ENCODE results near the gene MASP1. TPM values are rescaled to one million over a fixed set of nuclear protein-coding genes. Genes with fewer than 3 reads are reported as not detected.

The MASP1 gene
- polyA plus RNA-seq, 1 donor (not counting 4 experiments of a cell fraction or from before 2014, with no cell fraction given), result not detected

DNA sequence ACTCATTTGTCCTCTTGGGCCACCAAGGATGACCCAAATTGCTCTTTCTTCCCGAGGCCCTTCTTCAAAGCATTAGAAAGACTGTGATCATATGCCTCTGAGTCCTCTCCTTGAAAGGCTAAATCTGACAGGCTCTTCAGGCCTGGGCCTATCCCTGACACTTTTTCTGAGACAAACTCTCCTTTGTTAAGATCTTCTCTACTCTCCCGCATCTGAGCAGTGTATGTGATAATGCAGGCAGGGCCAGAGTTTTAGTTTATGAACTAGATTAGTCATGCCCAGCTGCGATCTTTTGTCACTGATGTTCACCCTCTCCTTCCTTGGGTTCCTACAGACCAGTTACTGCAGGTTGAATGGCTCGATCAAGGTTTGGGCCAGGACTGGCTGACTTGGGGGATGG lies 39.2 kb downstream of the MASP1 start:
- Histone ChIP-seq H3K27me3 (ENCODE audit: control insufficient read depth, extremely low read depth, insufficient read depth, low read length) (peaks cover 6% of the 10 kb centered on the region), H3K9ac (ENCODE audit: control insufficient read depth, extremely low read depth, insufficient read depth, low read length) (no peak overlapping the region), H3K9me1 (ENCODE audit: control insufficient read depth, extremely low read depth, insufficient read depth, low read length) (no peaks in the 10 kb centered on the region), H3K27ac (ENCODE audit: control insufficient read depth, insufficient read depth, low read length) (no peak overlapping the region), H2AFZ (ENCODE audit: control insufficient read depth, low read length) (no peak overlapping the region), H3K36me3 (ENCODE audit: control insufficient read depth in 2 of 2, extremely low read depth in 1 of 2, insufficient read depth in 2 of 2, low read length in 2 of 2) (no peaks in the 10 kb centered on the region), H3K9me3 (ENCODE audit: control insufficient read depth, low read depth, low read length) (no peaks in the 10 kb centered on the region), H4K20me1 (ENCODE audit: control insufficient read depth, extremely low read depth, insufficient read depth, low read length) (no peaks in the 10 kb centered on the region), H3K79me2 (ENCODE audit: control insufficient read depth, insufficient read depth, low read length) (no peaks in the 10 kb centered on the region), H3K4me1 (ENCODE audit: control insufficient read depth, extremely low read depth, insufficient read depth, low read length) (no peaks in the 10 kb centered on the region), H3K4me3 (ENCODE audit: control insufficient read depth in 2 of 3, extremely low read depth in 1 of 3, insufficient read depth in 2 of 3, low read depth in 1 of 3, low read length in 3 of 3) (no peak overlapping the region), H3K4me2 (ENCODE audit: control insufficient read depth, extremely low read depth, insufficient read depth, low read depth, low read length) (no peak overlapping the region)
- FAIRE-seq (no peak), DNase-seq (ENCODE audit: low read depth, low spot score) (no peak)
- TF ChIP-seq CTCF (optimal IDR thresholded peaks at IDR 0.05 in 1 of 3, IDR thresholded peaks at IDR 0.05 in 1 of 3, conservative IDR thresholded peaks at IDR 0.05 in 1 of 3; ENCODE audit: extremely low read depth in 1 of 3, insufficient read depth in 2 of 3, low read length in 3 of 3) (no peak), EZH2 (IDR thresholded peaks at IDR 0.05; ENCODE audit: low read length) (no peak)
- dilution Hi-C loops (cut with MboI; ENCODE audit: extremely low pct_ligation_motif_present, low sequenced_read_pairs), result no loop called here

GRCh38 chr3:187251599-187251998 lies 39.9 kb downstream of the MASP1 start:
- no peak for TF ChIP-seq CTCF (optimal IDR thresholded peaks at IDR 0.05 in 1 of 3, IDR thresholded peaks at IDR 0.05 in 1 of 3, conservative IDR thresholded peaks at IDR 0.05 in 1 of 3; ENCODE audit: extremely low read depth in 1 of 3, insufficient read depth in 2 of 3, low read length in 3 of 3)
- no peak for TF ChIP-seq EZH2 (IDR thresholded peaks at IDR 0.05; ENCODE audit: low read length)
- H3K4me3 ChIP-seq (ENCODE audit: control insufficient read depth in 2 of 3, extremely low read depth in 1 of 3, insufficient read depth in 2 of 3, low read depth in 1 of 3, low read length in 3 of 3), result no peak overlapping the region
- H3K4me1 ChIP-seq (ENCODE audit: control insufficient read depth, extremely low read depth, insufficient read depth, low read length), result no peaks in the 10 kb centered on the region
- H3K79me2 ChIP-seq (ENCODE audit: control insufficient read depth, insufficient read depth, low read length), result no peaks in the 10 kb centered on the region
- FAIRE-seq, result no peak
- H3K9ac ChIP-seq (ENCODE audit: control insufficient read depth, extremely low read depth, insufficient read depth, low read length), result no peak overlapping the region
- H3K27ac ChIP-seq (ENCODE audit: control insufficient read depth, insufficient read depth, low read length), result no peak overlapping the region
- no peaks in the 10 kb centered on the region for H3K9me3 ChIP-seq (ENCODE audit: control insufficient read depth, low read depth, low read length)
- no peak overlapping the region for H2AFZ ChIP-seq (ENCODE audit: control insufficient read depth, low read length)
- H3K36me3 ChIP-seq (ENCODE audit: control insufficient read depth in 2 of 2, extremely low read depth in 1 of 2, insufficient read depth in 2 of 2, low read length in 2 of 2), result no peaks in the 10 kb centered on the region
- peaks cover 6% of the 10 kb centered on the region for H3K27me3 ChIP-seq (ENCODE audit: control insufficient read depth, extremely low read depth, insufficient read depth, low read length)
- DNase-seq (ENCODE audit: low read depth, low spot score), result no peak
- no peak overlapping the region for H3K4me2 ChIP-seq (ENCODE audit: control insufficient read depth, extremely low read depth, insufficient read depth, low read depth, low read length)
- no peaks in the 10 kb centered on the region for H3K9me1 ChIP-seq (ENCODE audit: control insufficient read depth, extremely low read depth, insufficient read depth, low read length)
- H4K20me1 ChIP-seq (ENCODE audit: control insufficient read depth, extremely low read depth, insufficient read depth, low read length), result no peaks in the 10 kb centered on the region
- dilution Hi-C loops (cut with MboI; ENCODE audit: extremely low pct_ligation_motif_present, low sequenced_read_pairs), result no loop called here
